ENCODE measurements around the gene EVI5. TPM values are rescaled to one million over a fixed set of nuclear protein-coding genes. Genes with fewer than 3 reads are reported as not detected.

Gene EVI5
- total RNA-seq, 1 experiment from 2014 or later = 23.2 TPM

DNA sequence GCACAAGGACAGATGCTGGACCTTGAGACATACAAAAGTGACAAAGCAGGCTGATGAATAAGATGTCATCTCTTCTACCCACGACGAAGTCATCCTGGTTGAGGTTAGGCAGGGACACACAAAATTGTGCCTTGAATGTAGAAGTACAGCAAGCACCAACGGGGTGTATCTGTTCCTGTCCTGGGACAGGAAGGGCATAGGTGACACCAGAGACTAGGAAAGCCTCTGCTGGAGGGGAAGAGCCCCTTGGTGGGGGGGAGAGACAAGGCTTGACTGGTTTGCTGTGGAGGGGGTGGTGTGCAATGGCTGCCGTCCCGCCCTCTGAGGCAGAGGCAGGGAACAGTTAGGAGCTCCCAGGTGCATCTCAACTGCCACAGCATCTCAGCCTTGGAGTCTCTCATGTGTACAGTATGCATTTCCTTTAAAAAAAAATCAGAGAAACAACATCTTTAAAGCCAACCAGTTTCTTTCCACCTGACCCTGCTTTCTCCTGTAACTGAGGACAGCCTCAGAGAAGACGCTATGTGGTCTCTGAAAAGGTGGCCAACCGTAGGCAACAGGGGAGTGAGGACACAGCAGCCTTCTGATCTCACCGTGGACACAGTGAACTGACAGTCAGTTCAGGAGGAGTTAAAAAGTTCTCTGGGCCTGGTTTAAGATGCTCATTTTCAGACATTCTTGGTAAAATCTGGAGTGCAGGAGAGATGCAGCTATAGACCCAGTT is 280.5 kb downstream of the EVI5 start:
- no peaks in the 10 kb centered on the region for H3K4me1 Mint-ChIP-seq (ENCODE audit: insufficient read depth, unreplicated experiment)
- no TSS peak for BruUV-seq (replicated peaks)
- no peak for DNase-seq (ENCODE audit: unreplicated experiment)
- POLR2A ChIA-PET = no interaction called here
- H3K27me3 Mint-ChIP-seq (ENCODE audit: insufficient read depth, unreplicated experiment) = no peaks in the 10 kb centered on the region
- CTCF ChIA-PET = interaction anchor here (0.6 kb wide), 1 partner anchor 48 kb away, joined by 3 read pairs; no protein-coding TSS in a partner anchor
- H3K27ac Mint-ChIP-seq (ENCODE audit: low read depth, unreplicated experiment) = no peak overlapping the region
- H3K4me3 Mint-ChIP-seq (ENCODE audit: unreplicated experiment) = no peak overlapping the region
- no peaks in the 10 kb centered on the region for H3K36me3 Mint-ChIP-seq (ENCODE audit: insufficient read depth, unreplicated experiment)
- intact Hi-C loops (cut with micrococcal nuclease) = no loop called here
- TF ChIP-seq, protein P1, sequence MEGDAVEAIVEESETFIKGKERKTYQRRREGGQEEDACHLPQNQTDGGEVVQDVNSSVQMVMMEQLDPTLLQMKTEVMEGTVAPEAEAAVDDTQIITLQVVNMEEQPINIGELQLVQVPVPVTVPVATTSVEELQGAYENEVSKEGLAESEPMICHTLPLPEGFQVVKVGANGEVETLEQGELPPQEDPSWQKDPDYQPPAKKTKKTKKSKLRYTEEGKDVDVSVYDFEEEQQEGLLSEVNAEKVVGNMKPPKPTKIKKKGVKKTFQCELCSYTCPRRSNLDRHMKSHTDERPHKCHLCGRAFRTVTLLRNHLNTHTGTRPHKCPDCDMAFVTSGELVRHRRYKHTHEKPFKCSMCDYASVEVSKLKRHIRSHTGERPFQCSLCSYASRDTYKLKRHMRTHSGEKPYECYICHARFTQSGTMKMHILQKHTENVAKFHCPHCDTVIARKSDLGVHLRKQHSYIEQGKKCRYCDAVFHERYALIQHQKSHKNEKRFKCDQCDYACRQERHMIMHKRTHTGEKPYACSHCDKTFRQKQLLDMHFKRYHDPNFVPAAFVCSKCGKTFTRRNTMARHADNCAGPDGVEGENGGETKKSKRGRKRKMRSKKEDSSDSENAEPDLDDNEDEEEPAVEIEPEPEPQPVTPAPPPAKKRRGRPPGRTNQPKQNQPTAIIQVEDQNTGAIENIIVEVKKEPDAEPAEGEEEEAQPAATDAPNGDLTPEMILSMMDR (IDR thresholded peaks at IDR 0.05; ENCODE audit: unreplicated experiment) = no peak
- no peaks in the 10 kb centered on the region for H3K9me3 Mint-ChIP-seq (ENCODE audit: unreplicated experiment)

DNA sequence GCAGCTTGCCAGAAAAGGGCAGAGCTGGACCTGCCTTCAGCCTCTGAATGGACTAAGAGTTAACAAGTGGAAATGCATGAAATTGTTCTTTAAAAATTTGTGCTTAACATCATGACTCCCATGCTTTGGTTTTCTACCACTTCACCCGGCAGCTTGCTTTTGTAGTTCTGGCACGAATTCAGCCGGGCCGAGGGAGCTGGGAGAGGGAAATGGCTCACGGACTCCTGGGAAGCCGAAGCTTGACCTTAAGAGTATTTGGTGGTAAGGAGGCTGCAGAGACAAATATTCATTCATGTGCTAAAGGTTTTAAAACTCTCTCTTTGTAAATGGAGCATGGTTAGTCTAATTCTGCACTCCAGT is 281.0 kb downstream of the EVI5 start:
- Mint-ChIP-seq H3K27ac (ENCODE audit: low read depth, unreplicated experiment) (no peak overlapping the region), H3K36me3 (ENCODE audit: insufficient read depth, unreplicated experiment) (no peaks in the 10 kb centered on the region), H3K27me3 (ENCODE audit: insufficient read depth, unreplicated experiment) (no peaks in the 10 kb centered on the region), H3K9me3 (ENCODE audit: unreplicated experiment) (no peaks in the 10 kb centered on the region), H3K4me3 (ENCODE audit: unreplicated experiment) (no peak overlapping the region), H3K4me1 (ENCODE audit: insufficient read depth, unreplicated experiment) (no peaks in the 10 kb centered on the region)
- TF ChIP-seq, protein P1 (IDR thresholded peaks at IDR 0.05; ENCODE audit: unreplicated experiment) = no peak
- no TSS peak for BruUV-seq (replicated peaks)
- no peak for DNase-seq (ENCODE audit: unreplicated experiment)
- ChIA-PET CTCF (no interaction called here), POLR2A (interaction anchor here (0.7 kb wide), 1 partner anchor 10 kb away, joined by 5 read pairs; no protein-coding TSS in a partner anchor)
- intact Hi-C loops (cut with micrococcal nuclease) = no loop called here

DNA sequence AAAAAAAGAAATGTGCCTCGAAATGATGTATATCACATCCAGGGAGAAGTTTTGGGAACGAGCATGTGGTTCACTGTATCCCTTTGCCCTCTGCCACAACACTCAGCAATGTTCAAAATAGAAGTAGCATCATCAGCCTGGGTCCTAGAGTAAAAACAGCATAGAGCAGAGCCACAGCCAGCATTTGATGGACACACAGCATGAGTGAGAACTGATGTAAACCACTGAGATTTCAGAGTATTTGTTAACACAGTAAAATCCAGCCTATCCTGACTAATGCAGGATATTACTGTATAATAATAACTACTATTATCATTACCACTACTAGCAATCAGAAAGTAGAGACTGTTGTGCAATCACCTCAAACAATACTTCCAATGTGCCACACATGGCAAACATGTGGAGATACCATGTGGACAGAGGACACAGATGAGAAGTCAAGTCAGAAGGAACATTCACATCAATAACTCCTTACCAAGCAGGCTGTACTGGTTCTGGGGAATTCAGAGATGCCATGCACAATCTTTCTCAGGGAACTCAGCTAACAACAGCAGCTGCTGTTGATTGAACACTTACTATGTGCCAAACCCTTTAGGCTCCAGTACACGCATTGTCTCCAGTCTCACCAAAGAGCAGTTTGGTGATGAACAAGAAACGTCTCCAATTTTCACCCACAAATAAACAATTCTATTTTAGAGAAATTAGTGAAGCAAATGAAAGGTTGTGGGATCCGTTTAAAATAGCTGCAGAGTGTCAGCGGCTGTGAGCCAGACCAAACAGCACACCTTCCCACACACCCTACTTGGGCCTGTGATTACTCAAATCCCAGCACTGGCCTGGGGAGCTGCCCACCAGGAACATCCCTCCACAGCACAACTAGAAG is 281.6 kb downstream of the EVI5 start:
- Mint-ChIP-seq H3K9me3 (ENCODE audit: unreplicated experiment) (no peaks in the 10 kb centered on the region), H3K4me3 (ENCODE audit: unreplicated experiment) (no peak overlapping the region), H3K27ac (ENCODE audit: low read depth, unreplicated experiment) (no peak overlapping the region), H3K36me3 (ENCODE audit: insufficient read depth, unreplicated experiment) (no peaks in the 10 kb centered on the region), H3K27me3 (ENCODE audit: insufficient read depth, unreplicated experiment) (no peaks in the 10 kb centered on the region), H3K4me1 (ENCODE audit: insufficient read depth, unreplicated experiment) (no peaks in the 10 kb centered on the region)
- POLR2A ChIA-PET = interaction anchor here (0.6 to 0.7 kb wide), 2 partner anchors 9 to 20 kb away, joined by 3 to 5 read pairs; no protein-coding TSS in a partner anchor
- CTCF ChIA-PET = no interaction called here
- DNase-seq (ENCODE audit: unreplicated experiment) = no peak
- intact Hi-C loops (cut with micrococcal nuclease) = no loop called here
- BruUV-seq (replicated peaks) = no TSS peak
- TF ChIP-seq, protein P1 (IDR thresholded peaks at IDR 0.05; ENCODE audit: unreplicated experiment) = no peak

DNA sequence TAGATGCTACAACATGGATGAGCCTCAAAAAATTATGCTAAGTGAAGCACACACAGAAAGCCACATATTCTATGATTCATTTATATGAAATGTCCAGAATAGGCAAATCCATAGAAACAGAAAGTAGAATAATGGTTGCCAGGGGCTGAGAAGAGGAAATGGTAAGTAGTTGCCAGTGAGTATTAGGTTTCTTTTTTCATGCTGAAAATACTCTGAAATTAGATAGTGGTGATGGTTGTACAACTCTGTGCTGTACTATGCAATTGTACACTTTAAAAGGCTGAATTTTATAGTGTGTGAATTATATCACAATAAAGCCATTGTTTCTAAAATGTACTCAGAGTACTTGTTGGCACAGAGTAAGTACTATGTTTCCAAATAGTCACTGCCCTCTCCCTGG is 282.7 kb downstream of the EVI5 start:
- BruUV-seq (replicated peaks) = no TSS peak
- POLR2A ChIA-PET = no interaction called here
- Mint-ChIP-seq H3K36me3 (ENCODE audit: insufficient read depth, unreplicated experiment) (no peaks in the 10 kb centered on the region), H3K27me3 (ENCODE audit: insufficient read depth, unreplicated experiment) (no peaks in the 10 kb centered on the region), H3K4me3 (ENCODE audit: unreplicated experiment) (no peak overlapping the region), H3K27ac (ENCODE audit: low read depth, unreplicated experiment) (no peak overlapping the region), H3K9me3 (ENCODE audit: unreplicated experiment) (no peaks in the 10 kb centered on the region), H3K4me1 (ENCODE audit: insufficient read depth, unreplicated experiment) (no peaks in the 10 kb centered on the region)
- CTCF ChIA-PET = no interaction called here
- intact Hi-C loops (cut with micrococcal nuclease) = no loop called here
- no peak for DNase-seq (ENCODE audit: unreplicated experiment)
- TF ChIP-seq, protein P1 (IDR thresholded peaks at IDR 0.05; ENCODE audit: unreplicated experiment) = no peak
